Measurements from ENCODE around the gene ARHGAP44.

DNA sequence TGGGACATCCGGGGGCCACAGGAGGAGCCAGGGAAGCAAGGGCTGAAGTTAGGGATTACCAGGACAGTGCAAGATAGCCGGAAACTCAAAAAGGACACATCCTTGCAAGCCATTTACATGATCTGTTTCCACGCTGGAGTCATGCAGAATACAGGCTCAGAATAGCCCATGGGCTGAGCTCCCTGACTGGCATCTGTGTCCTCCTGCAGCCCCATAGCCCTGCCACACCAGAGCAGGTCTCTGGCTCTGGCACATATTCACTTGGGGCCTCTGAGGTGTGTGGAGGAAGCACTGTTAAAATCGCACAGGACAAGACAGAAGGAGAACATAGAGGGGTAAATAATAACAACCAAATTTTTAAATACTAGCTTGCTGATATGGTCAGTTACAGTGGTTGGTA, 162.7 kb downstream of the ARHGAP44 start:
- TF ChIP-seq CTCF (IDR thresholded peaks at IDR 0.05; ENCODE audit: insufficient read depth, low read length) (no peak), POLR2AphosphoS5 (IDR thresholded peaks at IDR 0.05; ENCODE audit: low read depth) (no peak), REST (IDR thresholded peaks at IDR 0.05; ENCODE audit: insufficient replicate concordance, low read depth) (no peak), GABPA (IDR thresholded peaks at IDR 0.05; ENCODE audit: low read depth) (no peak), SPI1 (IDR thresholded peaks at IDR 0.05; ENCODE audit: borderline replicate concordance, low read depth) (no peak)
